Measurements from ENCODE around the gene ODF2.

- TF ChIP-seq POLR2AphosphoS5 (IDR thresholded peaks at IDR 0.05; ENCODE audit: low read depth, low read length) (0 out of 2 replicates have a peak, but pooled peaks have one; percentile 12), CTCF (IDR thresholded peaks at IDR 0.05) (peak; percentile 91), GABPA (IDR thresholded peaks at IDR 0.05; ENCODE audit: low read depth) (no peak), MAX (IDR thresholded peaks at IDR 0.05; ENCODE audit: low read depth) (0 out of 2 replicates have a peak, but pooled peaks have one; percentile 18), EZH2phosphoT487 (IDR thresholded peaks at IDR 0.05; ENCODE audit: borderline replicate concordance, low read depth) (no peak), FOXJ3 (CRISPR knock-in tag; IDR thresholded peaks at IDR 0.05) (no peak), FOXM1 (IDR thresholded peaks at IDR 0.05; ENCODE audit: low read depth) (no peak), GATA2 (CRISPR knock-in tag; IDR thresholded peaks at IDR 0.05) (no peak)
- TF ChIP-seq, protein P1, sequence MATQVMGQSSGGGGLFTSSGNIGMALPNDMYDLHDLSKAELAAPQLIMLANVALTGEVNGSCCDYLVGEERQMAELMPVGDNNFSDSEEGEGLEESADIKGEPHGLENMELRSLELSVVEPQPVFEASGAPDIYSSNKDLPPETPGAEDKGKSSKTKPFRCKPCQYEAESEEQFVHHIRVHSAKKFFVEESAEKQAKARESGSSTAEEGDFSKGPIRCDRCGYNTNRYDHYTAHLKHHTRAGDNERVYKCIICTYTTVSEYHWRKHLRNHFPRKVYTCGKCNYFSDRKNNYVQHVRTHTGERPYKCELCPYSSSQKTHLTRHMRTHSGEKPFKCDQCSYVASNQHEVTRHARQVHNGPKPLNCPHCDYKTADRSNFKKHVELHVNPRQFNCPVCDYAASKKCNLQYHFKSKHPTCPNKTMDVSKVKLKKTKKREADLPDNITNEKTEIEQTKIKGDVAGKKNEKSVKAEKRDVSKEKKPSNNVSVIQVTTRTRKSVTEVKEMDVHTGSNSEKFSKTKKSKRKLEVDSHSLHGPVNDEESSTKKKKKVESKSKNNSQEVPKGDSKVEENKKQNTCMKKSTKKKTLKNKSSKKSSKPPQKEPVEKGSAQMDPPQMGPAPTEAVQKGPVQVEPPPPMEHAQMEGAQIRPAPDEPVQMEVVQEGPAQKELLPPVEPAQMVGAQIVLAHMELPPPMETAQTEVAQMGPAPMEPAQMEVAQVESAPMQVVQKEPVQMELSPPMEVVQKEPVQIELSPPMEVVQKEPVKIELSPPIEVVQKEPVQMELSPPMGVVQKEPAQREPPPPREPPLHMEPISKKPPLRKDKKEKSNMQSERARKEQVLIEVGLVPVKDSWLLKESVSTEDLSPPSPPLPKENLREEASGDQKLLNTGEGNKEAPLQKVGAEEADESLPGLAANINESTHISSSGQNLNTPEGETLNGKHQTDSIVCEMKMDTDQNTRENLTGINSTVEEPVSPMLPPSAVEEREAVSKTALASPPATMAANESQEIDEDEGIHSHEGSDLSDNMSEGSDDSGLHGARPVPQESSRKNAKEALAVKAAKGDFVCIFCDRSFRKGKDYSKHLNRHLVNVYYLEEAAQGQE (IDR thresholded peaks at IDR 0.05; ENCODE audit: low read depth, low read length): no peak
These were observed 17.3 kb upstream of the ODF2 start for GRCh38 chr9:128438343-128439109.
